HEK293T (cell line): ENCODE data around the gene MYH10.

Experiments used
- BHLHE40 ChIP-seq: fragments of 450-650 bp; IDR thresholded peaks from 2 replicates; pipeline ENCODE4 v1.6.1; 2016; ENCODE audit warnings: mild to moderate bottlenecking, moderate library complexity, borderline replicate concordance
- CTBP1 ChIP-seq: fragments of 450-650 bp; IDR thresholded peaks from 2 replicates; pipeline ENCODE4 v1.6.1; 2016; ENCODE audit warnings: borderline replicate concordance
- ELF4 ChIP-seq: fragments of 450-650 bp; IDR thresholded peaks from 2 replicates; pipeline ENCODE4 v1.6.1; 2017; ENCODE audit warnings: antibody characterized with exemption
- FOXK2 ChIP-seq: fragments of 450-650 bp; IDR thresholded peaks from 2 replicates; pipeline ENCODE4 v1.6.1; 2016; ENCODE audit warnings: mild to moderate bottlenecking
- FOXM1 ChIP-seq: fragments of 450-650 bp; IDR thresholded peaks from 2 replicates; pipeline ENCODE4 v1.6.1; 2017; ENCODE audit warnings: mild to moderate bottlenecking, borderline replicate concordance
- LEF1 ChIP-seq: fragments of 450-650 bp; IDR thresholded peaks from 2 replicates; pipeline ENCODE4 v1.6.1; 2017; ENCODE audit warnings: mild to moderate bottlenecking, borderline replicate concordance
- NFRKB ChIP-seq: fragments of 450-650 bp; IDR thresholded peaks from 2 replicates; pipeline ENCODE4 v1.6.1; 2016; ENCODE audit warnings: mild to moderate bottlenecking, moderate library complexity
- SP1 ChIP-seq: fragments of 450-650 bp; IDR thresholded peaks from 2 replicates; pipeline ENCODE4 v1.6.1; 2017
- SUZ12 ChIP-seq: fragments of 450-650 bp; IDR thresholded peaks from 2 replicates; pipeline ENCODE4 v1.6.1; 2016; ENCODE audit warnings: mild to moderate bottlenecking
- TARDBP ChIP-seq: fragments of 450-650 bp; IDR thresholded peaks from 2 replicates; pipeline ENCODE4 v1.6.1; 2016
- ZNF384 ChIP-seq: fragments of 450-650 bp; IDR thresholded peaks from 2 replicates; pipeline ENCODE4 v1.6.1; 2016

GRCh38 chr17:8664456-8665126 lies 34.1 kb upstream of the MYH10 start:
- TF ChIP-seq SP1 (no peak), BHLHE40 (no peak), FOXK2 (no peak), FOXM1 (no peak), LEF1 (no peak), NFRKB (no peak), ZNF384 (no peak), SUZ12 (no peak), ELF4 (no peak), CTBP1 (no peak), TARDBP (no peak)
